Measurements from ENCODE around the gene CHKA.

CHKA gene

GRCh38 chr11:68024508-68024907 is 96.7 kb downstream of the CHKA start:
- TF ChIP-seq CTCF (IDR thresholded peaks at IDR 0.05; ENCODE audit: borderline replicate concordance, control extremely low read depth, extremely low read depth, insufficient read depth, missing control alignments) = no peak
- DNase-seq (ENCODE audit: low spot score) = no peak
- in situ Hi-C loops (cut with MboI; ENCODE audit: low sequenced_read_pairs, unreplicated experiment) = loop anchor here (10.0 kb wide), 1 partner anchor 180 kb away; no protein-coding TSS in a partner anchor

GRCh38 chr11:68022531-68022930 is 98.7 kb downstream of the CHKA start:
- in situ Hi-C loops (cut with MboI; ENCODE audit: low sequenced_read_pairs, unreplicated experiment) = loop anchor here (10.0 kb wide), 1 partner anchor 182 kb away; no protein-coding TSS in a partner anchor
- no peak for TF ChIP-seq CTCF (IDR thresholded peaks at IDR 0.05; ENCODE audit: borderline replicate concordance, control extremely low read depth, extremely low read depth, insufficient read depth, missing control alignments)

GRCh38 chr11:68021167-68021787 is 99.9 kb downstream of the CHKA start:
- no peak for TF ChIP-seq CTCF (IDR thresholded peaks at IDR 0.05; ENCODE audit: borderline replicate concordance, control extremely low read depth, extremely low read depth, insufficient read depth, missing control alignments)
- in situ Hi-C loops (cut with MboI; ENCODE audit: low sequenced_read_pairs, unreplicated experiment) = loop anchor here (10.0 kb wide), 1 partner anchor 184 kb away; no protein-coding TSS in a partner anchor
- DNase-seq (ENCODE audit: low spot score) = no peak

More at GRCh38 chr11:68022531-68022930, 98.7 kb downstream of the CHKA start:
- DNase-seq (ENCODE audit: low spot score) = no peak

GRCh38 chr11:68020575-68020974 is 100.6 kb downstream of the CHKA start:
- no peak for TF ChIP-seq CTCF (IDR thresholded peaks at IDR 0.05; ENCODE audit: borderline replicate concordance, control extremely low read depth, extremely low read depth, insufficient read depth, missing control alignments)
- DNase-seq (ENCODE audit: low spot score) = no peak
- in situ Hi-C loops (cut with MboI; ENCODE audit: low sequenced_read_pairs, unreplicated experiment) = loop anchor here (10.0 kb wide), 1 partner anchor 184 kb away; no protein-coding TSS in a partner anchor

- in situ Hi-C loops (cut with MboI; ENCODE audit: low sequenced_read_pairs, unreplicated experiment) = no loop called here
- no peak for TF ChIP-seq CTCF (IDR thresholded peaks at IDR 0.05; ENCODE audit: borderline replicate concordance, control extremely low read depth, extremely low read depth, insufficient read depth, missing control alignments)
- no peak for DNase-seq (ENCODE audit: low spot score)
Measured at GRCh38 chr11:68019486-68019885, 101.7 kb downstream of the CHKA start.

- no peak for TF ChIP-seq CTCF (IDR thresholded peaks at IDR 0.05; ENCODE audit: borderline replicate concordance, control extremely low read depth, extremely low read depth, insufficient read depth, missing control alignments)
- in situ Hi-C loops (cut with MboI; ENCODE audit: low sequenced_read_pairs, unreplicated experiment) = no loop called here
- no peak for DNase-seq (ENCODE audit: low spot score)
Measured at GRCh38 chr11:68018730-68019190, 102.4 kb downstream of the CHKA start.
